ENCODE results near the gene VWA1.
"Not testable (repeated sequence)": the region's sequence is repeated elsewhere in the genome, so short reads cannot be mapped to it uniquely, and the experiment has no call there.

The VWA1 gene

GRCh38 chr1:1436630-1437032 is 1.1 kb downstream of the VWA1 start:
- no peak for DNase-seq (ENCODE audit: low read depth in 1 of 2, low spot score in 1 of 2)

GRCh38 chr1:1437033-1437903 is 1.8 kb downstream of the VWA1 start:
- DNase-seq (ENCODE audit: low read depth in 1 of 2, low spot score in 1 of 2) = no peak

- DNase-seq (ENCODE audit: low read depth in 1 of 2, low spot score in 1 of 2) = no peak
Observed at GRCh38 chr1:1437904-1438376, 2.5 kb downstream of the VWA1 start.

GRCh38 chr1:1438531-1439381 is 3.3 kb downstream of the VWA1 start:
- DNase-seq (ENCODE audit: low read depth in 1 of 2, low spot score in 1 of 2) = no peak

GRCh38 chr1:1439546-1440261 is 4.2 kb downstream of the VWA1 start:
- DNase-seq (ENCODE audit: low read depth in 1 of 2, low spot score in 1 of 2) = no peak

GRCh38 chr1:1440262-1441001 is 4.9 kb downstream of the VWA1 start:
- DNase-seq (ENCODE audit: low read depth in 1 of 2, low spot score in 1 of 2) = no peak

GRCh38 chr1:1441002-1441888 is 5.8 kb downstream of the VWA1 start:
- peak; percentile 15 to 49 for DNase-seq (ENCODE audit: low read depth in 1 of 2, low spot score in 1 of 2)

- no peak for DNase-seq (ENCODE audit: low read depth in 1 of 2, low spot score in 1 of 2)
Observed at GRCh38 chr1:1442069-1442770, 6.7 kb downstream of the VWA1 start.

GRCh38 chr1:1446631-1447030 is 11.1 kb downstream of the VWA1 start:
- not testable (repeated sequence) for DNase-seq (ENCODE audit: low read depth in 1 of 2, low spot score in 1 of 2)

GRCh38 chr1:1449099-1449739 is 13.7 kb downstream of the VWA1 start, which contains the start of gene ATAD3C:
TSS of gene ATAD3C (plus strand) at chr1:1449689. CDS start at chr1:1450684, 995 bp downstream.
- no peak for DNase-seq (ENCODE audit: low read depth in 1 of 2, low spot score in 1 of 2)

GRCh38 chr1:1450616-1451015 is 15.1 kb downstream of the VWA1 start:
- DNase-seq (ENCODE audit: low read depth in 1 of 2, low spot score in 1 of 2) = not testable (repeated sequence)

GRCh38 chr1:1451696-1452364 is 16.3 kb downstream of the VWA1 start:
- no peak for DNase-seq (ENCODE audit: low read depth in 1 of 2, low spot score in 1 of 2)

GRCh38 chr1:1452365-1452739 is 16.9 kb downstream of the VWA1 start:
- DNase-seq (ENCODE audit: low read depth in 1 of 2, low spot score in 1 of 2) = not testable (repeated sequence)

- no peak for DNase-seq (ENCODE audit: low read depth in 1 of 2, low spot score in 1 of 2)
Observed at GRCh38 chr1:1452882-1453281, 17.4 kb downstream of the VWA1 start.

- not testable (repeated sequence) for DNase-seq (ENCODE audit: low read depth in 1 of 2, low spot score in 1 of 2)
Observed at GRCh38 chr1:1454286-1455056, 19.0 kb downstream of the VWA1 start.

GRCh38 chr1:1455366-1455884 is 19.9 kb downstream of the VWA1 start:
- DNase-seq (ENCODE audit: low read depth in 1 of 2, low spot score in 1 of 2) = no peak

GRCh38 chr1:1455934-1456333 is 20.4 kb downstream of the VWA1 start:
- DNase-seq (ENCODE audit: low read depth in 1 of 2, low spot score in 1 of 2) = not testable (repeated sequence)
